Esophagus squamous epithelium (tissue), 5 donors: ENCODE measurements around the gene ZNF586. TPM values are rescaled to one million over a fixed set of nuclear protein-coding genes. Genes with fewer than 3 reads are reported as not detected.
"Not testable (repeated sequence)": the region's sequence is repeated elsewhere in the genome, so short reads cannot be mapped to it uniquely, and the experiment has no call there.

Source experiments
- DNase-seq: peaks from one replicate; lab custom pipeline; 2025; lab: John Stamatoyannopoulos, UW
- H3K27ac ChIP-seq, 4 donors: fragments of 200-600 bp; sonication (generic); one replicate each; pipeline ENCODE4 v1.5.1; 2016 to 2019; ENCODE audit warnings: mild to moderate bottlenecking in 1 of 4
- H3K27me3 ChIP-seq, 4 donors: fragments of 200-600 bp; sonication (generic); 1 replicate in 3 of 4; 2 replicates in 1 of 4; pipeline versions ENCODE4 v1.5.1 to v1.6.0; 2017 to 2021; ENCODE audit warnings: antibody characterized with exemption in 1 of 4
- H3K36me3 ChIP-seq, 3 donors: fragments of 200-600 bp; sonication (generic); one replicate each; pipeline ENCODE4 v1.5.1; 2016 to 2019
- H3K4me1 ChIP-seq, 3 donors: fragments of 200-600 bp; sonication (generic); one replicate each; pipeline ENCODE4 v1.5.1; 2017 to 2019
- H3K4me3 ChIP-seq, 4 donors: fragments of 200-600 bp; sonication (generic); 1 replicate in 3 of 4; 2 replicates in 1 of 4; pipeline ENCODE4 v1.5.1; 2016 to 2019; ENCODE audit warnings: mild to moderate bottlenecking in 2 of 4, moderate library complexity in 1 of 4
- H3K9me3 ChIP-seq, 3 donors: fragments of 200-600 bp; sonication (generic); one replicate each; pipeline ENCODE4 v1.5.1; 2016 to 2019
- CTCF ChIP-seq, 6 experiments: fragments of 450-650 bp in 4 of 6; fragments of 200-600 bp in 2 of 6; sonication (generic) in 2 of 6; IDR thresholded peaks; one replicate each; pipeline ENCODE4 v1.5.1; 2016 to 2019; ENCODE audit warnings: antibody characterized with exemption in 6 of 6, mild to moderate bottlenecking in 4 of 6, moderate library complexity in 4 of 6
- POLR2A ChIP-seq, 4 donors: fragments of 450-650 bp; IDR thresholded peaks; one replicate each; pipeline ENCODE4 v1.6.1; 2017; ENCODE audit warnings: antibody characterized with exemption in 4 of 4, mild to moderate bottlenecking in 4 of 4, moderate library complexity in 3 of 4
- WGBS, 2 donors: methylation state at CpG; one replicate each; pipeline ENCODE4 v1.1.5; 2018; 5-methylcytosine and 5-hydroxymethylcytosine counted together
- intact Hi-C: fragments of 100-400 bp; cut with DNase I; formaldehyde crosslinking; loops from one replicate; pipeline ENCODE4 v1.15.0; 2022
- total RNA-seq, 4 donors: library from RNA; depleted of rRNA; stranded (reverse); fragments of >200 nt; gene quantifications; one replicate each; pipeline ENCODE4 v1.1.0, GENCODE V29; 2016
- donor health status: DM: yes; HTN: yes; CAD: no.

The ZNF586 gene
- total RNA-seq, 4 donors from 2014 or later = 8.1 to 30.5 (median 22.0) TPM

- no peaks in the 10 kb centered on the region for H3K9me3 ChIP-seq
- no peak for DNase-seq
- intact Hi-C loops = no loop called here
- 11 to 12% methylated on average over 6 of the region's 6 CpGs for WGBS, 2 donors
- H3K4me1 ChIP-seq = peaks cover 17 to 84% (median 46%) of the 10 kb centered on the region in 3 donors
- H3K27ac ChIP-seq = peak overlapping the region in 3 of 4 donors; percentile 87 to 91 (median 89)
- H3K27me3 ChIP-seq = no peaks in the 10 kb centered on the region
- peaks cover 0 to 23% (median 4%) of the 10 kb centered on the region in 3 donors for H3K36me3 ChIP-seq
- no peak for TF ChIP-seq CTCF (IDR thresholded peaks at IDR 0.05)
- H3K4me3 ChIP-seq = peak overlapping the region; percentile 33 to 67 (median 56)
These were observed 33.8 kb downstream of the ZNF586 start for GRCh38 chr19:57803265-57803593.

- TF ChIP-seq CTCF (IDR thresholded peaks at IDR 0.05) = no peak
- no peak for TF ChIP-seq POLR2A (IDR thresholded peaks at IDR 0.05)
- Histone ChIP-seq H3K36me3 (peaks cover 0 to 27% (median 4%) of the 10 kb centered on the region in 3 donors), H3K27me3 (no peaks in the 10 kb centered on the region), H3K27ac (peak overlapping the region; percentile 87 to 91 (median 90)), H3K4me3 (peak overlapping the region; percentile 33 to 67 (median 56)), H3K9me3 (no peaks in the 10 kb centered on the region), H3K4me1 (peaks cover 17 to 78% (median 45%) of the 10 kb centered on the region in 3 donors)
- WGBS, 2 donors = 3 to 9% methylated on average over 18 to 19 of the region's 19 CpGs
- intact Hi-C loops = no loop called here
- no peak for DNase-seq
These were observed 34.3 kb downstream of the ZNF586 start for GRCh38 chr19:57803594-57804325.

GRCh38 chr19:57807541-57807940 is 38.1 kb downstream of the ZNF586 start:
- 93 to 98% methylated on average over 2 of the region's 2 CpGs for WGBS, 2 donors
- H3K4me3 ChIP-seq = no peak overlapping the region
- no peaks in the 10 kb centered on the region for H3K27me3 ChIP-seq
- peaks cover 0 to 61% (median 4%) of the 10 kb centered on the region in 3 donors for H3K36me3 ChIP-seq
- DNase-seq = no peak
- no peaks in the 10 kb centered on the region for H3K9me3 ChIP-seq
- peaks cover 12 to 47% (median 23%) of the 10 kb centered on the region in 3 donors for H3K4me1 ChIP-seq
- H3K27ac ChIP-seq = no peak overlapping the region
- intact Hi-C loops = no loop called here
- TF ChIP-seq CTCF (IDR thresholded peaks at IDR 0.05) = no peak
- no peak for TF ChIP-seq POLR2A (IDR thresholded peaks at IDR 0.05)

GRCh38 chr19:57810410-57811295 is 41.2 kb downstream of the ZNF586 start:
- H3K4me3 ChIP-seq, H3K9me3 ChIP-seq, intact Hi-C loops, H3K27ac ChIP-seq, H3K27me3 ChIP-seq, DNase-seq: not testable (repeated sequence)
- Histone ChIP-seq H3K36me3 (peaks cover 0 to 65% (median 4%) of the 10 kb centered on the region in 3 donors), H3K4me1 (peaks cover 10 to 43% (median 24%) of the 10 kb centered on the region in 3 donors)
- 86 to 89% methylated on average over 16 to 17 of the region's 17 CpGs for WGBS, 2 donors

GRCh38 chr19:57812226-57812625 is 42.8 kb downstream of the ZNF586 start:
- peaks cover 0 to 53% (median 4%) of the 10 kb centered on the region in 3 donors for H3K36me3 ChIP-seq
- 69 to 74% methylated on average over 3 of the region's 3 CpGs for whole genome bisulfite sequencing, 2 donors
- H3K27me3 ChIP-seq = no peaks in the 10 kb centered on the region
- intact Hi-C loops = no loop called here
- H3K27ac ChIP-seq = no peak overlapping the region
- H3K4me3 ChIP-seq = no peak overlapping the region
- TF ChIP-seq POLR2A (IDR thresholded peaks at IDR 0.05) (no peak), CTCF (IDR thresholded peaks at IDR 0.05) (no peak)
- DNase-seq = no peak
- H3K4me1 ChIP-seq = peaks cover 10 to 35% (median 18%) of the 10 kb centered on the region in 3 donors
- no peaks in the 10 kb centered on the region for H3K9me3 ChIP-seq

GRCh38 chr19:57812975-57813820 is 43.7 kb downstream of the ZNF586 start:
- Histone ChIP-seq H3K36me3 (peaks cover 0 to 43% (median 1%) of the 10 kb centered on the region in 3 donors), H3K27ac (peak overlapping the region; percentile 9 to 91 (median 88)), H3K4me3 (peak overlapping the region; percentile 70 to 85 (median 77)), H3K4me1 (peaks cover 10 to 35% (median 18%) of the 10 kb centered on the region in 3 donors)
- H3K27me3 ChIP-seq, intact Hi-C loops, DNase-seq, H3K9me3 ChIP-seq: not testable (repeated sequence)
- 84 to 86% methylated on average over 7 to 13 of the region's 13 CpGs for WGBS, 2 donors
